NCI-H1436 (cell line): Measurements from ENCODE around the gene PDZRN3.
"Not testable (repeated sequence)": the region's sequence is repeated elsewhere in the genome, so short reads cannot be mapped to it uniquely, and the experiment has no call there.

ENCODE experiments used
- DNase-seq: peaks from one replicate; lab custom pipeline; 2025; lab: John Stamatoyannopoulos, UW

PDZRN3 gene

GRCh38 chr3:73490453-73491286 is 134.1 kb downstream of the PDZRN3 start:
- DNase-seq = no peak

- DNase-seq = no peak
Measured at GRCh38 chr3:73485877-73486330, 138.8 kb downstream of the PDZRN3 start.

- DNase-seq = no peak
Measured at GRCh38 chr3:73484656-73485248, 140.0 kb downstream of the PDZRN3 start.

GRCh38 chr3:73481888-73482287 is 142.9 kb downstream of the PDZRN3 start:
- no peak for DNase-seq

- no peak for DNase-seq
Measured at GRCh38 chr3:73480187-73480672, 144.5 kb downstream of the PDZRN3 start.

- DNase-seq = no peak
Measured at GRCh38 chr3:73479325-73479724, 145.4 kb downstream of the PDZRN3 start.

- DNase-seq = no peak
Measured at GRCh38 chr3:73478858-73479257, 145.9 kb downstream of the PDZRN3 start.

- no peak for DNase-seq
Measured at GRCh38 chr3:73475717-73476116, 149.0 kb downstream of the PDZRN3 start.

GRCh38 chr3:73475175-73475574 is 149.6 kb downstream of the PDZRN3 start:
- DNase-seq = no peak

GRCh38 chr3:73474619-73475018 is 150.1 kb downstream of the PDZRN3 start:
- DNase-seq = no peak

- DNase-seq = no peak
Measured at GRCh38 chr3:73473898-73474416, 150.8 kb downstream of the PDZRN3 start.

GRCh38 chr3:73473181-73473897 is 151.4 kb downstream of the PDZRN3 start:
- DNase-seq = no peak

- DNase-seq = no peak
Measured at GRCh38 chr3:73471986-73472787, 152.6 kb downstream of the PDZRN3 start.

- no peak for DNase-seq
Measured at GRCh38 chr3:73470860-73471259, 153.9 kb downstream of the PDZRN3 start.

- DNase-seq = no peak
Measured at GRCh38 chr3:73469331-73469730, 155.4 kb downstream of the PDZRN3 start.

- no peak for DNase-seq
Measured at GRCh38 chr3:73467211-73467610, 157.5 kb downstream of the PDZRN3 start.

- no peak for DNase-seq
Measured at GRCh38 chr3:73465926-73466325, 158.8 kb downstream of the PDZRN3 start.

GRCh38 chr3:73464126-73464525 is 160.6 kb downstream of the PDZRN3 start:
- not testable (repeated sequence) for DNase-seq

GRCh38 chr3:73461547-73461946 is 163.2 kb downstream of the PDZRN3 start:
- no peak for DNase-seq

GRCh38 chr3:73459711-73460110 is 165.0 kb downstream of the PDZRN3 start:
- DNase-seq = no peak

- DNase-seq = no peak
Measured at GRCh38 chr3:73453666-73454065, 171.1 kb downstream of the PDZRN3 start.

- DNase-seq = no peak
Measured at GRCh38 chr3:73452729-73453128, 172.0 kb downstream of the PDZRN3 start.
